Fibroblast of skin of left quadriceps (primary cell): ENCODE data around the gene RSU1.
A peak's percentile ranks its signal among the peaks of the same experiment; 100 is the strongest.

Experiments used
- DNase-seq, 2 experiments: peaks; one replicate each; pipeline ENCODE4 v3.0.0-alpha.2; 2013; ENCODE audit warnings: low read depth in 2 of 2

The RSU1 gene

GRCh38 chr10:16741540-16741939 is 75.7 kb downstream of the RSU1 start:
- DNase-seq: no peak

GRCh38 chr10:16737420-16737819 is 79.8 kb downstream of the RSU1 start:
- no peak for DNase-seq

- no peak for DNase-seq
These were observed 81.6 kb downstream of the RSU1 start for GRCh38 chr10:16735671-16736070.

- no peak for DNase-seq
These were observed 84.8 kb downstream of the RSU1 start for GRCh38 chr10:16732376-16732775.

GRCh38 chr10:16728266-16728665 is 89.0 kb downstream of the RSU1 start:
- no peak for DNase-seq

GRCh38 chr10:16727666-16728065 is 89.6 kb downstream of the RSU1 start:
- no peak for DNase-seq

- DNase-seq: no peak
These were observed 92.7 kb downstream of the RSU1 start for GRCh38 chr10:16724509-16724908.

GRCh38 chr10:16720812-16721211 is 96.4 kb downstream of the RSU1 start:
- DNase-seq: no peak

GRCh38 chr10:16717622-16718395 is 99.4 kb downstream of the RSU1 start:
- DNase-seq: peak; percentile 12 to 18

GRCh38 chr10:16716051-16716450 is 101.2 kb downstream of the RSU1 start:
- DNase-seq: no peak

GRCh38 chr10:16713290-16713689 is 103.9 kb downstream of the RSU1 start:
- DNase-seq: no peak

GRCh38 chr10:16712883-16713282 is 104.3 kb downstream of the RSU1 start:
- no peak for DNase-seq

GRCh38 chr10:16700331-16700730 is 116.9 kb downstream of the RSU1 start:
- DNase-seq: no peak

- DNase-seq: no peak
These were observed 117.7 kb downstream of the RSU1 start for GRCh38 chr10:16699435-16700057.

GRCh38 chr10:16698461-16698860 is 118.8 kb downstream of the RSU1 start:
- no peak for DNase-seq

GRCh38 chr10:16690417-16690816 is 126.8 kb downstream of the RSU1 start:
- DNase-seq: no peak

GRCh38 chr10:16689696-16690095 is 127.5 kb downstream of the RSU1 start:
- DNase-seq: no peak

- no peak for DNase-seq
These were observed 128.0 kb downstream of the RSU1 start for GRCh38 chr10:16689227-16689626.

- DNase-seq: no peak
These were observed 130.9 kb downstream of the RSU1 start for GRCh38 chr10:16686054-16686902.

GRCh38 chr10:16685551-16685950 is 131.7 kb downstream of the RSU1 start:
- DNase-seq: no peak

- no peak for DNase-seq
These were observed 135.7 kb downstream of the RSU1 start for GRCh38 chr10:16681521-16681920.

GRCh38 chr10:16679511-16679910 is 137.7 kb downstream of the RSU1 start:
- DNase-seq: no peak

- no peak for DNase-seq
These were observed 141.9 kb downstream of the RSU1 start for GRCh38 chr10:16675334-16675733.
